PC-9 (cell line): ENCODE results near the gene PLXDC2. TPM values are rescaled to one million over a fixed set of nuclear protein-coding genes. Genes with fewer than 3 reads are reported as not detected.

ENCODE experiments used
- BruUV-seq: library from RNA; stranded (reverse); fragments of 400-500 nt; replicated peaks from 2 replicates; lab custom pipeline; 2021; lab: Mats Ljungman, UMichigan
- CTCF ChIA-PET: fragments of 300-600 bp; sonication (Branson Sonifier 250); formaldehyde crosslinking; loops from one replicate; lab custom pipeline; 2022; ENCODE audit warnings: antibody characterized with exemption; lab: Charles Lee
- POLR2A ChIA-PET: fragments of 300-600 bp; sonication (Branson Sonifier 250); formaldehyde crosslinking; loops from one replicate; lab custom pipeline; 2022; ENCODE audit warnings: antibody characterized with exemption; ENCODE audit not compliant: unreplicated experiment; lab: Charles Lee
- DNase-seq, 2 experiments: peaks; one replicate each; pipeline versions ENCODE4 v3.0.0 to v3.0.0-alpha.2; 2015 to 2022; ENCODE audit warnings: mixed read lengths in 1 of 2
- H2AFZ ChIP-seq: fragments of 200-600 bp; sonication (generic); 2 replicates; pipeline ENCODE4 v1.8.1; 2017; ENCODE audit warnings: antibody characterized with exemption
- H3F3A ChIP-seq: fragments of 200-600 bp; sonication (generic); 2 replicates; pipeline ENCODE4 v1.8.1; 2017; ENCODE audit warnings: antibody characterized with exemption, mild to moderate bottlenecking, low read depth; ENCODE audit not compliant: insufficient read depth
- H3K27ac ChIP-seq: fragments of 200-600 bp; sonication (generic); 2 replicates; pipeline ENCODE4 v1.6.1; 2016; ENCODE audit warnings: mixed run types
- H3K27me3 ChIP-seq: fragments of 200-600 bp; sonication (generic); 2 replicates; pipeline ENCODE4 v1.6.1; 2016; ENCODE audit warnings: low read depth, mixed run types; ENCODE audit not compliant: insufficient read depth
- H3K36me3 ChIP-seq: fragments of 200-600 bp; sonication (generic); 2 replicates; pipeline ENCODE4 v1.6.1; 2016; ENCODE audit warnings: low read depth, mixed run types
- H3K4me1 ChIP-seq: fragments of 200-600 bp; sonication (generic); replicated peaks from 2 replicates; pipeline ENCODE4 v1.6.1; 2016; ENCODE audit warnings: mixed run types; ENCODE audit not compliant: insufficient read depth
- H3K4me2 ChIP-seq: fragments of 200-600 bp; sonication (generic); 2 replicates; pipeline ENCODE4 v1.6.1; 2017; ENCODE audit warnings: mixed run types
- H3K4me3 ChIP-seq: fragments of 200-600 bp; sonication (generic); 2 replicates; pipeline ENCODE4 v1.6.1; 2016; ENCODE audit warnings: mixed run types
- H3K79me2 ChIP-seq: fragments of 200-600 bp; sonication (generic); 2 replicates; pipeline ENCODE4 v1.6.1; 2017; ENCODE audit warnings: low read depth, mixed run types
- H3K9me2 ChIP-seq: fragments of 200-600 bp; sonication (generic); 2 replicates; pipeline ENCODE4 v1.8.1; 2017; ENCODE audit warnings: mild to moderate bottlenecking; ENCODE audit not compliant: insufficient read depth
- H3K9me3 ChIP-seq: fragments of 200-600 bp; sonication (generic); 2 replicates; pipeline ENCODE4 v1.8.1; 2016; ENCODE audit warnings: low read depth; ENCODE audit not compliant: insufficient read depth
- H4K20me1 ChIP-seq: fragments of 200-600 bp; sonication (generic); 2 replicates; pipeline ENCODE4 v1.8.1; 2017; ENCODE audit not compliant: insufficient read depth
- EZH2 ChIP-seq: fragments of 200-600 bp; sonication (generic); IDR thresholded peaks from 2 replicates; pipeline ENCODE4 v1.8.0; 2017; ENCODE audit warnings: antibody characterized with exemption, low read depth
- intact Hi-C: fragments of 100-400 bp; cut with micrococcal nuclease; formaldehyde crosslinking; loops from one replicate; pipeline ENCODE4 v1.10.0; 2022; ENCODE audit not compliant: unreplicated experiment
- total RNA-seq: library from RNA; stranded (reverse); gene quantifications from 2 replicates; pipeline ENCODE4 v1.2.3, GENCODE V29; 2021
- TF ChIP-seq, protein P1 (sequence below): fragments of 200-600 bp; sonication (generic); conservative IDR thresholded peaks from 2 replicates; pipeline ENCODE4 v1.6.1; 2017; ENCODE audit warnings: mixed run types, antibody characterized with exemption, mild to moderate bottlenecking, moderate library complexity

The PLXDC2 gene
- total RNA-seq, 1 experiment from 2014 or later: not detected

DNA sequence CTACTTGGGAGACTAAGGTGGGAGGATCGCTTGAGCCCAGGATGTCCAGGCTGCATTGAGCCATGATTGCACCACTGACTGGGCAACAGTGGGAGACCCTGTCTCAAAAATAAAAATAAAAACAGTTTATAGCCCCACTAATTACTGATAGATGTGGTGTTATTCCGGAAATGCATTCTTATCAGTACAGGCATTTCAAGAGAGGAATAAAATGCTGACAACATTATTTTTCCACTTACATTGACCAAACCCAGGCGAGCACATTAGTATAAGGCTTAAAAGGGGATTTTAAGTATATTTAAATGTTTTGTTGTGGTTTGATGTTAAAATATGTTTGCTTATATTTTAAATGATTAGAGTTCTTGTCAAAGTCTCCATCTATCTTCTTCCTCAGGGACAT lies 359.5 kb downstream of the PLXDC2 start:
- Histone ChIP-seq H3K27me3 (no peaks in the 10 kb centered on the region), H4K20me1 (no peaks in the 10 kb centered on the region), H3F3A (no peaks in the 10 kb centered on the region), H3K27ac (no peak overlapping the region), H3K36me3 (no peaks in the 10 kb centered on the region), H3K4me1 (no peaks in the 10 kb centered on the region), H3K9me2 (no peaks in the 10 kb centered on the region), H3K4me2 (no peak overlapping the region), H3K9me3 (no peaks in the 10 kb centered on the region), H2AFZ (no peak overlapping the region), H3K4me3 (no peak overlapping the region), H3K79me2 (no peaks in the 10 kb centered on the region)
- ChIA-PET CTCF (no interaction called here), POLR2A (no interaction called here)
- DNase-seq: no peak
- BruUV-seq: no TSS peak
- intact Hi-C loops: no loop called here
- TF ChIP-seq, protein P1, sequence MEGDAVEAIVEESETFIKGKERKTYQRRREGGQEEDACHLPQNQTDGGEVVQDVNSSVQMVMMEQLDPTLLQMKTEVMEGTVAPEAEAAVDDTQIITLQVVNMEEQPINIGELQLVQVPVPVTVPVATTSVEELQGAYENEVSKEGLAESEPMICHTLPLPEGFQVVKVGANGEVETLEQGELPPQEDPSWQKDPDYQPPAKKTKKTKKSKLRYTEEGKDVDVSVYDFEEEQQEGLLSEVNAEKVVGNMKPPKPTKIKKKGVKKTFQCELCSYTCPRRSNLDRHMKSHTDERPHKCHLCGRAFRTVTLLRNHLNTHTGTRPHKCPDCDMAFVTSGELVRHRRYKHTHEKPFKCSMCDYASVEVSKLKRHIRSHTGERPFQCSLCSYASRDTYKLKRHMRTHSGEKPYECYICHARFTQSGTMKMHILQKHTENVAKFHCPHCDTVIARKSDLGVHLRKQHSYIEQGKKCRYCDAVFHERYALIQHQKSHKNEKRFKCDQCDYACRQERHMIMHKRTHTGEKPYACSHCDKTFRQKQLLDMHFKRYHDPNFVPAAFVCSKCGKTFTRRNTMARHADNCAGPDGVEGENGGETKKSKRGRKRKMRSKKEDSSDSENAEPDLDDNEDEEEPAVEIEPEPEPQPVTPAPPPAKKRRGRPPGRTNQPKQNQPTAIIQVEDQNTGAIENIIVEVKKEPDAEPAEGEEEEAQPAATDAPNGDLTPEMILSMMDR: no peak
- no peak for TF ChIP-seq EZH2

DNA sequence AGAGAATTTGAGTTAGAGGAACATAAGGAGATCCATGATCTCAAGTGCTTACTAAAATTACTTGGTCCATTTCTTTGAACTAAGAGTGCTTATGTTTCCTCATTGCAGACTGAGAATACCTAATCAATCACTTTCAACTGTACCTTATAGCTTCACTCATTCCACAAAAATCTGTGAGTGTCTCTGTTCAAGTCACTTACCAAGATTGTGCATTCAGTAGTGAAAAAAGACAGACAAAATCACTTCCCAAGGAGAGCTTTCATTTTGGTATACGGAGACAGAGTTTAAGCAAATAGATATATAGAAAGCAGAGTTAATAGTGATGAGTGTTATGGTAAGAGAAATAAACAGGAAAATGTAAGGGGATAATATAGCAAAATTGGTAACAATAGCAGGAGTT lies 364.5 kb downstream of the PLXDC2 start:
- no peak overlapping the region for H2AFZ ChIP-seq
- intact Hi-C loops: no loop called here
- no peaks in the 10 kb centered on the region for H3K79me2 ChIP-seq
- no peaks in the 10 kb centered on the region for H3F3A ChIP-seq
- H4K20me1 ChIP-seq: no peaks in the 10 kb centered on the region
- H3K9me2 ChIP-seq: no peaks in the 10 kb centered on the region
- TF ChIP-seq, protein P1: no peak
- TF ChIP-seq EZH2: no peak
- no peak overlapping the region for H3K4me3 ChIP-seq
- no peaks in the 10 kb centered on the region for H3K27me3 ChIP-seq
- ChIA-PET POLR2A (no interaction called here), CTCF (no interaction called here)
- BruUV-seq: no TSS peak
- DNase-seq: no peak
- H3K36me3 ChIP-seq: no peaks in the 10 kb centered on the region
- no peak overlapping the region for H3K27ac ChIP-seq
- no peaks in the 10 kb centered on the region for H3K4me1 ChIP-seq
- no peak overlapping the region for H3K4me2 ChIP-seq
- no peaks in the 10 kb centered on the region for H3K9me3 ChIP-seq

DNA sequence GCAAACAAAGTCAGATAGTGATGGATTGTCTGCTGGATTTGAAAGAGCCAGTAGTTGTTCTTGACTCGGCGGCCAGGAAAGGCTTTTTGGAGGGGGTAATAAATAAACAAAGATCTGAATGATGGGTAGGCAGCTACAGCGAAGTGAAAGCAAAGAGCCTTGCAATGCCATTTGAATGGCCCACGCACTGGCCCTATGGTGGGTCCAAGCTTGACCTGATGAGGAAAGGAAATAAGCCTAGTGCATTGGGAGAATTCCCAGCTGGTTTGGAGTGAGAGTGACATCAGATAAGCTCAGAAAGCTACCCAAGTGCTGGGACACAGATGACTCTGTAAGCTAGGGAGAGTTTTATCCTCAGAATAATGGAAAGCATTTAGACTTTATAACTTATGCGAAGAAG lies 365.2 kb downstream of the PLXDC2 start:
- Histone ChIP-seq H3K79me2 (no peaks in the 10 kb centered on the region), H3K9me3 (no peaks in the 10 kb centered on the region), H4K20me1 (no peaks in the 10 kb centered on the region), H3F3A (no peaks in the 10 kb centered on the region), H3K4me1 (no peaks in the 10 kb centered on the region), H3K27ac (no peak overlapping the region), H2AFZ (no peak overlapping the region), H3K4me3 (no peak overlapping the region), H3K36me3 (no peaks in the 10 kb centered on the region), H3K4me2 (no peak overlapping the region), H3K27me3 (no peaks in the 10 kb centered on the region), H3K9me2 (no peaks in the 10 kb centered on the region)
- DNase-seq: no peak
- no TSS peak for BruUV-seq
- intact Hi-C loops: no loop called here
- POLR2A ChIA-PET: no interaction called here
- CTCF ChIA-PET: no interaction called here
- TF ChIP-seq, protein P1: no peak
- no peak for TF ChIP-seq EZH2
